Chondrocyte (in vitro differentiated cells): ENCODE results near the gene MAD1L1. TPM values are rescaled to one million over a fixed set of nuclear protein-coding genes. Genes with fewer than 3 reads are reported as not detected.

Source experiments
- DNase-seq: peaks from one replicate; pipeline ENCODE4 v3.0.0; 2021; ENCODE audit warnings: mixed read lengths, low spot score
- H3K27ac Mint-ChIP-seq: one replicate; pipeline ENCODE4 v1.8.0; 2021; ENCODE audit warnings: mild to moderate bottlenecking, moderate library complexity, mixed read lengths; ENCODE audit not compliant: unreplicated experiment
- H3K27me3 Mint-ChIP-seq: 2 replicates; pipeline ENCODE4 v1.8.0; 2021; ENCODE audit warnings: low read depth, mixed read lengths
- H3K36me3 Mint-ChIP-seq: 2 replicates; pipeline ENCODE4 v1.8.0; 2021; ENCODE audit warnings: low read depth, mixed read lengths
- H3K4me1 Mint-ChIP-seq: 2 replicates; pipeline ENCODE4 v1.8.0; 2021; ENCODE audit warnings: low read depth, mild to moderate bottlenecking, mixed read lengths
- H3K4me3 Mint-ChIP-seq: one replicate; pipeline ENCODE4 v1.8.0; 2021; ENCODE audit warnings: mild to moderate bottlenecking, moderate library complexity, mixed read lengths; ENCODE audit not compliant: unreplicated experiment
- H3K9me3 Mint-ChIP-seq: 2 replicates; pipeline ENCODE4 v1.8.0; 2021; ENCODE audit warnings: low read depth, mixed read lengths
- CTCF ChIP-seq: fragments of 200-600 bp; sonication (generic); IDR thresholded peaks from 2 replicates; pipeline ENCODE4 v1.5.0; 2021; ENCODE audit warnings: antibody characterized with exemption, mild to moderate bottlenecking, moderate library complexity
- long read RNA-seq: library from polyadenylated mRNA; stranded (forward); transcript quantifications from one replicate; pipeline ENCODE4 v2.0.0, GENCODE V29; 2021
- total RNA-seq: library from RNA; stranded (reverse); gene quantifications from 3 replicates; pipeline ENCODE4 v1.2.1, GENCODE V29; 2021

The MAD1L1 gene
- total RNA-seq, result 22.7 to 31.0 TPM (median 23.8 TPM) in 3 replicates
- long read RNA-seq, transcript MAD1L1-202 (19 exons, 2,762 nt), result major isoform, 10 of 83 reads
- long read RNA-seq, partial matches to known transcripts, result 3 of 83 reads
- long read RNA-seq, other reads (novel, unspliced or antisense), result 66 of 83 reads

DNA sequence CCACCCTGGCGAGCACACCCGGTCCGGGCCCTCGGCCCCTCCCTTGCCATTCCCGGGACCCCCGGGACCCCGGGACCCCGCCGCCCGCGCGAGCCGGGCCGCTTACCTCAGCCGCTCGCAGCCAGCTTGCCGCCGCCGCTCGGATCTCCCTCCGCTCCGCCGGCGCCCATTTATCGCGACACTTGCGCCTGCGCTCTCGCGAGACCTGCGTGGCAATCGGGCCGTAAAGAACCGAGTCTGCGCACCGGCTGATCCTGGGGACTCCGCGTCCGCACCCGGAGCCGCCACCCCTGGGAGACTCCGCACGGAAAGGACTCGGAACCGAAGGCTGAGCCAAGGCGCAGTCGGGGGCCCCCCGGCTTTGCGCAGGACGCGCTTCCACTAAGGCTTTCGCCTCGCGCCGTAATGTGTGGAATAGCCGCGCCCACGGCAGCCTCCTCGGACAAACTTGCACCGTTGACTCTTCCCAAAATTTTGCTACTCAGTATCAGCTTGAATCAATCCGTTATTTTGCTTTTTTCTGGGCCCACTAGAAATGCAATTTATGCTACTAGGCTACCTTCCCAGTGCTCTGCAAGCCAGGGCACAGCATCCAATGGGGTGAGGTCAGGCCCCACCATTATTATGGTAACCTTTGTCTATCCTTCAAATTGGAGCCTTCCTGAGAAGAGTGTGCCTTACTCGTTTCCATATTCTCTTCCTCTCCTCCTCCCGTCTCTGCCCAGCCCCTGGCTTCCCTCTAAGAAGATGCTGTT is at the start of gene MAD1L1:
Gene MAD1L1, minus strand, starts transcription at position 180 of the 755 bp plus-strand sequence. CDS start 2,812 bp downstream, outside the sequence.
- Mint-ChIP-seq H3K27ac (peak within 1 kb of the TSS; percentile 82), H3K4me3 (peak within 1 kb of the TSS; percentile 87), H3K36me3 (peaks cover 11% of the 10 kb centered on the region), H3K9me3 (no peaks in the 10 kb centered on the region), H3K27me3 (no peaks in the 10 kb centered on the region), H3K4me1 (peaks cover 16% of the 10 kb centered on the region)
- no peak for TF ChIP-seq CTCF
- DNase-seq, result no peak

- Mint-ChIP-seq H3K9me3 (no peaks in the 10 kb centered on the region), H3K4me3 (no peak overlapping the region), H3K27ac (no peak overlapping the region), H3K27me3 (no peaks in the 10 kb centered on the region), H3K36me3 (peaks cover 3% of the 10 kb centered on the region), H3K4me1 (peaks cover 7% of the 10 kb centered on the region)
- no peak for DNase-seq
- no peak for TF ChIP-seq CTCF
Observed at GRCh38 chr7:2282185-2282751, 49.5 kb upstream of the MAD1L1 start.

DNA sequence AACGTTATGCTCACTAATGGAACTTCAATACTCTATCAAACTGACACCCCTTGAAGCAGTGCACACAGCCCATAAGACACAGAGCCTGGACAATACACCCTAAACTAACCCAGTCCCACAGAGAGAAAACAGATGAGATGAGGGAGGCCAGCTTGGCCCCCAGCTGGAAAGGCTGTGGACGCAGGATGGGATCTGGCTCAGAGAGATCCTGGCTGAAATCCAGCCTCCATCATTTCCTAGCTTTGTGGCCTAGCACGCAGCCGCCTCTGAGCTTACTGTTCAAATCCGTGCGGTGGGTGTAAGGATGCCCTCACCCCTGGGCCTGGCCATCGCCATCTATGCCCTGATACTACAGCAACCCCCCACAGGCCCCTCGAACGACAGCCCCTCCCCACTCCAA is 48.8 kb upstream of the MAD1L1 start:
- no peak for TF ChIP-seq CTCF
- H3K36me3 Mint-ChIP-seq, result peaks cover 6% of the 10 kb centered on the region
- H3K4me1 Mint-ChIP-seq, result peaks cover 7% of the 10 kb centered on the region
- no peaks in the 10 kb centered on the region for H3K9me3 Mint-ChIP-seq
- no peak overlapping the region for H3K27ac Mint-ChIP-seq
- no peak overlapping the region for H3K4me3 Mint-ChIP-seq
- H3K27me3 Mint-ChIP-seq, result no peaks in the 10 kb centered on the region
- DNase-seq, result no peak

DNA sequence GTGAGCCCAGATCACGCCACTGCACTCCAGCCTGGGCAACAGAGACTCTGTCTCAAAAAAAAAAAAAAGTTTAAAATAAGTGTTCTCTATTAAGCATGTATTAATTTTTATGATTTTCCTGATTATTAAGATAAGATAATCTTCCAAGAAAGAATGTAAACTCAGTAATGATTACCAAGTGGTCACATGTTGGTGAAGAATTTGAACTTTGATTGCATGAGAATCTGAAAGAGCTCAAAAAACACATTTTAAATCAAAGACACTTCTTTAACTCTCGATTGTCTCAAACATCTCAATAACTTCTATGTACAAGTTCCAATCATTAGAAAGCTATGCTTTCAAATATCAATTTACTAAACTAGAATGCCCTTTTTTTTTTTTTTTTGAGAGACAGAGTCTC is 47.7 kb upstream of the MAD1L1 start:
- DNase-seq, result no peak
- Mint-ChIP-seq H3K36me3 (peaks cover 6% of the 10 kb centered on the region), H3K27me3 (no peaks in the 10 kb centered on the region), H3K4me3 (no peak overlapping the region), H3K27ac (no peak overlapping the region), H3K9me3 (no peaks in the 10 kb centered on the region), H3K4me1 (peaks cover 7% of the 10 kb centered on the region)
- TF ChIP-seq CTCF, result no peak

DNA sequence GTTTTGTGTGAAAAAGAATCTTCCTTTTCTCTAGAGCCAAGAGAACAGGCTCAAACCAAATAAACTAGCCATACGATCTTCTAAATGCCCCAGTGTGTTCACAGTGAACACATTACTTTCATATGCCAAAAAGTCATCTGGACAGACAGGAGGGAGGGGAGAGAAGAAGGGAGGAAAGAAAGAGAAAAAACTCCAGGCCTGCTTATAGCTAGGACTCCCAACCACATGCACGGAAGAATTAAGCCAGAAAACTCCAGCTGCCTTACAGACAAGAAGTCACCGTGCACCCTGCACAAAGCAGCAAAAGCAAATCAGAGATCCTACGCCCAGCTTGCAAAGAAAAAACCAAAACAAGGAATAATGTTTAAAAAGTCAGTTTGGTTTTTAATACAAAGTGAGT is 47.2 kb upstream of the MAD1L1 start:
- H3K4me3 Mint-ChIP-seq, result no peak overlapping the region
- no peak overlapping the region for H3K27ac Mint-ChIP-seq
- H3K4me1 Mint-ChIP-seq, result peaks cover 7% of the 10 kb centered on the region
- H3K27me3 Mint-ChIP-seq, result no peaks in the 10 kb centered on the region
- H3K36me3 Mint-ChIP-seq, result peaks cover 6% of the 10 kb centered on the region
- no peak for DNase-seq
- TF ChIP-seq CTCF, result no peak
- H3K9me3 Mint-ChIP-seq, result no peaks in the 10 kb centered on the region
